Activated naive CD8-positive, alpha-beta T cell treated with anti-CD3 and anti-CD28 coated beads, Interleukin-2, amount 10 ng/mL, durations not matched to agents 7 days and 5 days (primary cell): ENCODE data around the gene SLC9A9. TPM values are rescaled to one million over a fixed set of nuclear protein-coding genes. Genes with fewer than 3 reads are reported as not detected.

Source experiments
- ATAC-seq: fragments of 150-1000 bp; cut with Tn5 transposase; one replicate; pipeline ENCODE4 v1.10.0; 2021; ENCODE audit warnings: low read depth, moderate library complexity
- POLR2A ChIA-PET: fragments of 350-600 bp; sonication (Branson Sonifier 250); formaldehyde crosslinking; loops from one replicate; lab custom pipeline; 2021; ENCODE audit warnings: antibody characterized with exemption; lab: Charles Lee
- DNase-seq: peaks from one replicate; pipeline ENCODE4 v3.0.0; 2021
- H3K27ac Mint-ChIP-seq: one replicate; pipeline ENCODE4 v1.8.0; 2022; ENCODE audit warnings: mild to moderate bottlenecking, mixed read lengths
- H3K27me3 Mint-ChIP-seq: one replicate; pipeline ENCODE4 v1.8.0; 2022; ENCODE audit warnings: mild to moderate bottlenecking, moderate library complexity, mixed read lengths
- H3K36me3 Mint-ChIP-seq: one replicate; pipeline ENCODE4 v1.8.0; 2021; ENCODE audit warnings: mild to moderate bottlenecking, mixed read lengths
- H3K4me1 Mint-ChIP-seq: one replicate; pipeline ENCODE4 v1.8.0; 2021; ENCODE audit warnings: mixed read lengths
- H3K4me3 Mint-ChIP-seq: one replicate; pipeline ENCODE4 v1.8.0; 2022; ENCODE audit warnings: mild to moderate bottlenecking, moderate library complexity, mixed read lengths
- H3K9me3 Mint-ChIP-seq: one replicate; pipeline ENCODE4 v1.8.0; 2021; ENCODE audit warnings: mixed read lengths
- total RNA-seq, 2 experiments: library from RNA; stranded (reverse); gene quantifications; one replicate each; pipeline ENCODE4 v1.2.3, GENCODE V29; 2021

Gene SLC9A9
- total RNA-seq, 2 experiments from 2014 or later = 9.9 to 13.2 TPM

DNA sequence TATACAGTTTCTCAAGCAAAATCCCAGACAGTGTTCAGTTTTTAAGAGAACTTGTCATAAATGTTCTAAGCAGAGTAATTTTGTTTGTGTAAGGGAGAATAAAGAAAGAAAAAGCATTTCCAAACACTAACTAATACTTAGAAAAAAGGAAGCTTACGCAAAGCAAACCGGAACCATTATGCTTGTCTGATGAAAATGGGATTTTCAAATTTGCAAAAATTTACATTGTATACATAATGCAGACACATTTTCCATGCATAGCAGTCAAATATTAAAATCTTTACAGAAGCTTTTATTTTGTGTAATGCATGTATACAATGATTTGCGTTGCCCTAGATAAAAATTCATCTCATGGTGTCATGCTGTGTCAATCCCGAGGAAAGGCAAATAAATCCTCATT, 229.0 kb downstream of the SLC9A9 start:
- POLR2A ChIA-PET = no interaction called here
- peaks cover 3% of the 10 kb centered on the region for H3K36me3 Mint-ChIP-seq
- H3K9me3 Mint-ChIP-seq = no peaks in the 10 kb centered on the region
- ATAC-seq = no peak
- no peak overlapping the region for H3K27ac Mint-ChIP-seq
- no peak for DNase-seq
- H3K27me3 Mint-ChIP-seq = no peaks in the 10 kb centered on the region
- H3K4me1 Mint-ChIP-seq = no peaks in the 10 kb centered on the region
- H3K4me3 Mint-ChIP-seq = no peak overlapping the region

- H3K36me3 Mint-ChIP-seq = peaks cover 3% of the 10 kb centered on the region
- no peaks in the 10 kb centered on the region for H3K4me1 Mint-ChIP-seq
- no peak for DNase-seq
- no peak overlapping the region for H3K27ac Mint-ChIP-seq
- no peaks in the 10 kb centered on the region for H3K27me3 Mint-ChIP-seq
- H3K4me3 Mint-ChIP-seq = no peak overlapping the region
- ATAC-seq = no peak
- H3K9me3 Mint-ChIP-seq = no peaks in the 10 kb centered on the region
- POLR2A ChIA-PET = no interaction called here
Observed at GRCh38 chr3:143617050-143617449, 231.2 kb downstream of the SLC9A9 start.

DNA sequence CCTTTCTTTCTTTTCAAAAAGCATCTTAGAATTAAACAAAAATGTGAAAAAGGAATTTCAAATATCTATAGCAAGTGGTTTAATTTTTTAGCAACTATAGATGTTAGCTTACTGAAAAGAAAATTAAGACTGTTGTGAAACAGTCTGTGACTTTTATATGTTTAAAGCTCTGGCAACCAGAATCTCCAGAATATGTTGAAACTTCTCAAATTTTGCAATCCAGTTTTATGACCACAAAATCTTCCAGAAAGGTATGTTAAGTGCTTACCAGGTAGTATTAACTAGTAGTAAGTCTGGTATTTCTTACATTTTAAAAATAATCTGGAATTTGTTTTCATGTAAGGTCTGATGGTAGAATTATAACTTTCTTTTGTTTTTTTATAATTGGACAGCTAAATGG, 235.0 kb downstream of the SLC9A9 start:
- no peak for ATAC-seq
- Mint-ChIP-seq H3K9me3 (no peaks in the 10 kb centered on the region), H3K27ac (no peak overlapping the region), H3K4me1 (no peaks in the 10 kb centered on the region), H3K36me3 (peaks cover 3% of the 10 kb centered on the region), H3K27me3 (no peaks in the 10 kb centered on the region), H3K4me3 (no peak overlapping the region)
- DNase-seq = no peak
- POLR2A ChIA-PET = no interaction called here

GRCh38 chr3:143612541-143612940, 235.7 kb downstream of the SLC9A9 start:
- DNase-seq (no peak), ATAC-seq (no peak)
- Mint-ChIP-seq H3K4me1 (no peaks in the 10 kb centered on the region), H3K4me3 (no peak overlapping the region), H3K27me3 (no peaks in the 10 kb centered on the region), H3K27ac (no peak overlapping the region), H3K9me3 (no peaks in the 10 kb centered on the region), H3K36me3 (peaks cover 3% of the 10 kb centered on the region)
- POLR2A ChIA-PET = no interaction called here

- H3K36me3 Mint-ChIP-seq = no peaks in the 10 kb centered on the region
- POLR2A ChIA-PET = no interaction called here
- H3K27ac Mint-ChIP-seq = no peak overlapping the region
- no peaks in the 10 kb centered on the region for H3K9me3 Mint-ChIP-seq
- H3K4me1 Mint-ChIP-seq = no peaks in the 10 kb centered on the region
- ATAC-seq (no peak), DNase-seq (no peak)
- H3K4me3 Mint-ChIP-seq = no peak overlapping the region
- no peaks in the 10 kb centered on the region for H3K27me3 Mint-ChIP-seq
Observed at GRCh38 chr3:143608966-143609365, 239.3 kb downstream of the SLC9A9 start.

GRCh38 chr3:143605233-143605950, 242.9 kb downstream of the SLC9A9 start:
- H3K4me3 Mint-ChIP-seq = no peak overlapping the region
- DNase-seq (no peak), ATAC-seq (no peak)
- no peaks in the 10 kb centered on the region for H3K27me3 Mint-ChIP-seq
- H3K9me3 Mint-ChIP-seq = peaks cover 1% of the 10 kb centered on the region
- POLR2A ChIA-PET = no interaction called here
- H3K36me3 Mint-ChIP-seq = peaks cover 6% of the 10 kb centered on the region
- H3K4me1 Mint-ChIP-seq = no peaks in the 10 kb centered on the region
- H3K27ac Mint-ChIP-seq = no peak overlapping the region

GRCh38 chr3:143604402-143605185, 243.7 kb downstream of the SLC9A9 start:
- Mint-ChIP-seq H3K9me3 (peaks cover 1% of the 10 kb centered on the region), H3K4me3 (no peak overlapping the region), H3K36me3 (peaks cover 6% of the 10 kb centered on the region), H3K27ac (no peak overlapping the region), H3K4me1 (no peaks in the 10 kb centered on the region), H3K27me3 (no peaks in the 10 kb centered on the region)
- no peak for DNase-seq
- no peak for ATAC-seq
- POLR2A ChIA-PET = no interaction called here

- Mint-ChIP-seq H3K27ac (no peak overlapping the region), H3K9me3 (peaks cover 1% of the 10 kb centered on the region), H3K4me3 (no peak overlapping the region), H3K36me3 (peaks cover 6% of the 10 kb centered on the region), H3K27me3 (no peaks in the 10 kb centered on the region), H3K4me1 (no peaks in the 10 kb centered on the region)
- DNase-seq (no peak), ATAC-seq (no peak)
- POLR2A ChIA-PET = no interaction called here
Observed at GRCh38 chr3:143603774-143604173, 244.5 kb downstream of the SLC9A9 start.

GRCh38 chr3:143601723-143602484, 246.4 kb downstream of the SLC9A9 start:
- Mint-ChIP-seq H3K4me1 (no peaks in the 10 kb centered on the region), H3K27ac (no peak overlapping the region), H3K9me3 (peaks cover 1% of the 10 kb centered on the region), H3K36me3 (peaks cover 6% of the 10 kb centered on the region), H3K4me3 (no peak overlapping the region), H3K27me3 (no peaks in the 10 kb centered on the region)
- no peak for ATAC-seq
- no peak for DNase-seq
- POLR2A ChIA-PET = no interaction called here

- peaks cover 6% of the 10 kb centered on the region for H3K36me3 Mint-ChIP-seq
- POLR2A ChIA-PET = no interaction called here
- H3K4me1 Mint-ChIP-seq = no peaks in the 10 kb centered on the region
- H3K27ac Mint-ChIP-seq = no peak overlapping the region
- DNase-seq (no peak), ATAC-seq (no peak)
- H3K27me3 Mint-ChIP-seq = no peaks in the 10 kb centered on the region
- H3K4me3 Mint-ChIP-seq = no peak overlapping the region
- peaks cover 1% of the 10 kb centered on the region for H3K9me3 Mint-ChIP-seq
Observed at GRCh38 chr3:143600756-143601718, 247.2 kb downstream of the SLC9A9 start.

DNA sequence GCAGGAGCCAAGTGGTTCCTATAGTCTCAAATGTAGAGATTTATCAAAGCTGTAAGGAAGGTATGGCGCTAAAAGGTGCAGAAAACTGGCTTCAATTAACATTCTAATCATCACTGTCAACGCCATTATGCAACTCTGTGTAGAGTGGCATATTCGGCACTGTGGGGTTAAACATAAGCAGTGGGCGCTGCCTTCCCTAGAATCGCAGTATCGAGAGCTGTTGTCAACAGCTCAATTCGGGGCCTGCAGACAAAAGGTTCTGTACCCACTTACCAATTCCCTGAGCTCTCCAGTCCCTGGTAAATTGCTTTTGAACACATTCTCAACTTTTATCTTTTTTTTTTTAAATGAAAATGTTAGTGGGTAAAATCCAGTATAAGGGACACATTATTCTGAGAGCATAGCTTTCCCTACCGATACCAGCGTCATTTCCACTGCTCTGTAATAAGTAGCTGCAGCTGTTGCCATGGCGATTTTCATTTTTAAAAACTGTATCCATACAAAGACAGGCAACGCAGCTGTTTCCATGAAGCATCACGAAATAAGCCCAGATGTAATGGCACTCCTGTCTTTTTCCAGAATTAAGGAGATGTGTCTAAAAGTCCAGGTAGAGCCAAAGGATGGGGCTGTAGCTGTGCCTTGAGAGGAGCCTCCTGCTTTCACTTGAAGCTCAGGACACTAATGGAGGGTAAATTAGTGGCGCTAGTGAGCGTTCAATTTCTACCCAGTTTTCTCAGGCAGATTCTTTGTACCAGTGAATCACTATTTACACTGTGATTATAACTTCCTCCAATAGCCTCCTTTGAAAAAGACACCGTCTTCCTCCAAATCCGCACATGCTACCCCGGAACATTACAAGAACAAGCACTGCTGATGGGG, 250.3 kb downstream of the SLC9A9 start:
- DNase-seq = no peak
- H3K27me3 Mint-ChIP-seq = no peaks in the 10 kb centered on the region
- no peak overlapping the region for H3K4me3 Mint-ChIP-seq
- peaks cover 3% of the 10 kb centered on the region for H3K36me3 Mint-ChIP-seq
- ATAC-seq = no peak
- no peak overlapping the region for H3K27ac Mint-ChIP-seq
- peaks cover 1% of the 10 kb centered on the region for H3K9me3 Mint-ChIP-seq
- POLR2A ChIA-PET = no interaction called here
- H3K4me1 Mint-ChIP-seq = no peaks in the 10 kb centered on the region

DNA sequence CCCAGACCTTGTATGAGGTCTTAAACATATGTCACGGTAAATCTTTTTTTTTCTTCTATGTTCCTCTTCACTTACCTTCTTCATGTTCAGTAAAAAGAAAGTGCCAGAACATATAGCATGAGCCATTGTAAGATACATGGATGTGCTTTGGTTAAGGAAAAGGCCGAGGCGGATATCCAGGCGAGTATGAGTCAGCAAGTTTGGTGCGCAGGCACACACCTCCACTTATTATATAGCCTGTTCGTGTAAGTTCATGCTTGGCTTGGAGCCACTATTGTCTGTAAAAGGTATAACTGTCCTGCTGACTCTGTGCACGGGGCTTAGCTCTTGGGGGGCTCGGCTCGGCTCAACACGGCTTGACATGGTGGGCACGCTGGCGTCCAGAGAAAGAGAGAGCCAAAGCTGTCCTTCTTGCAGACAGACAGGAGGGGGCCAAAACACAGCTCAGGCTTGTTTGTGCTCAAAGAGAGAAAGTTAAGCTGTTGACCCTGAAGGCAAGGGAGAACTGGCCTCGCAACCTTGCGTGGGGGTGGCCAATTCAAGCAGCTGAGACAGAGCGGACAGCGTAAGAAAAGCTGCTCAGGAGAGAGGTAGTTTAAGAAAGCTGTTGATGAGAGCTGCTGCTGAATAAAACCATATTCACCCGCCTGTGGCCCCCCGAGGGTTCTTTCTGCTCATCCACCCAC, 251.2 kb downstream of the SLC9A9 start:
- H3K4me1 Mint-ChIP-seq = no peaks in the 10 kb centered on the region
- no peak overlapping the region for H3K27ac Mint-ChIP-seq
- POLR2A ChIA-PET = no interaction called here
- DNase-seq = no peak
- ATAC-seq = no peak
- no peaks in the 10 kb centered on the region for H3K9me3 Mint-ChIP-seq
- no peaks in the 10 kb centered on the region for H3K27me3 Mint-ChIP-seq
- no peak overlapping the region for H3K4me3 Mint-ChIP-seq
- no peaks in the 10 kb centered on the region for H3K36me3 Mint-ChIP-seq
